Natural killer cell (primary cell): ENCODE results near the gene CHMP2A. TPM values are rescaled to one million over a fixed set of nuclear protein-coding genes. Genes with fewer than 3 reads are reported as not detected.
A peak's percentile ranks its signal among the peaks of the same experiment; 100 is the strongest.

Source experiments
- ATAC-seq, 3 donors: fragments of 150-1000 bp in 2 of 3; fragments of 200-7000 bp in 1 of 3; cut with Tn5 transposase; 1 replicate in 1 of 3; 2 replicates in 2 of 3; pipeline ENCODE4 v1.10.0; 2021; ENCODE audit warnings: mild to moderate bottlenecking in 2 of 3, moderate library complexity in 2 of 3
- DNase-seq, 2 donors: peaks; one replicate each; pipeline versions ENCODE4 v3.0.0 to v3.0.0-alpha.2; 2013 to 2021; ENCODE audit warnings: mixed read lengths in 1 of 2
- H3K27ac ChIP-seq: one replicate; pipeline ENCODE4 v1.5.1; 2013; ENCODE audit warnings: mild to moderate bottlenecking, low read length
- H3K27me3 ChIP-seq: one replicate; pipeline ENCODE4 v1.6.1; 2013; ENCODE audit warnings: low read length; ENCODE audit not compliant: control insufficient read depth, insufficient read depth
- H3K36me3 ChIP-seq: one replicate; pipeline ENCODE4 v1.6.1; 2013; ENCODE audit warnings: low read length; ENCODE audit not compliant: control insufficient read depth, insufficient read depth
- H3K4me1 ChIP-seq: one replicate; pipeline ENCODE4 v1.6.1; 2013; ENCODE audit warnings: low read length; ENCODE audit not compliant: control insufficient read depth, insufficient read depth
- H3K4me3 ChIP-seq: one replicate; pipeline ENCODE4 v1.5.1; 2013; ENCODE audit warnings: low read length
- H3K9me3 ChIP-seq: one replicate; pipeline ENCODE4 v1.6.1; 2013; ENCODE audit warnings: low read length; ENCODE audit not compliant: control insufficient read depth, insufficient read depth
- H3K27ac Mint-ChIP-seq, 2 donors: one replicate each; pipeline ENCODE4 v1.8.0; 2022; ENCODE audit warnings: mild to moderate bottlenecking in 2 of 2, mixed read lengths in 2 of 2, moderate library complexity in 1 of 2
- H3K27me3 Mint-ChIP-seq, 2 donors: one replicate each; pipeline ENCODE4 v1.8.0; 2022; ENCODE audit warnings: low read depth in 2 of 2, mixed read lengths in 2 of 2
- H3K36me3 Mint-ChIP-seq: one replicate; pipeline ENCODE4 v1.8.0; 2022; ENCODE audit warnings: mixed read lengths
- H3K4me1 Mint-ChIP-seq, 2 donors: one replicate each; pipeline ENCODE4 v1.8.0; 2022; ENCODE audit warnings: mixed read lengths in 2 of 2
- H3K4me3 Mint-ChIP-seq: one replicate; pipeline ENCODE4 v1.8.0; 2022; ENCODE audit warnings: mild to moderate bottlenecking, moderate library complexity, mixed read lengths
- H3K9me3 Mint-ChIP-seq, 2 donors: one replicate each; pipeline ENCODE4 v1.8.0; 2022; ENCODE audit warnings: mixed read lengths in 2 of 2
- CTCF ChIP-seq: fragments of 200-600 bp; IDR thresholded peaks from one replicate; pipeline ENCODE4 v1.8.0; 2022; ENCODE audit warnings: antibody characterized with exemption
- WGBS: methylation state at CpG from one replicate; pipeline ENCODE4 v1.1.7; 2013; ENCODE audit warnings: missing lambda C conversion rate; ENCODE audit not compliant: insufficient coverage; 5-methylcytosine and 5-hydroxymethylcytosine counted together
- intact Hi-C: fragments of 100-400 bp; cut with micrococcal nuclease; formaldehyde crosslinking; loops from one replicate; pipeline ENCODE4 v1.14.2; 2022
- total RNA-seq, 4 donors: library from RNA; stranded (reverse); fragments of 120-200 nt in 1 of 4; gene quantifications; one replicate each; pipeline versions ENCODE4 v1.2.3 to v1.2.4, GENCODE V29; 2013 to 2022

The CHMP2A gene
- total RNA-seq, 3 donors from 2014 or later (not counting 1 experiment from before 2014, with no cell fraction given) = 82.7 to 95.7 (median 94.7) TPM

GRCh38 chr19:58550362-58551122 is 4.4 kb downstream of the CHMP2A start:
- no peak overlapping the region for H3K27ac ChIP-seq
- TF ChIP-seq CTCF = no peak
- no peak overlapping the region for H3K4me3 ChIP-seq
- Mint-ChIP-seq H3K9me3 (no peaks in the 10 kb centered on the region), H3K4me1 (peaks cover 36 to 44% of the 10 kb centered on the region in 2 donors), H3K27ac (peak overlapping the region; percentile 16 to 44), H3K4me3 (no peak overlapping the region), H3K27me3 (no peaks in the 10 kb centered on the region), H3K36me3 (no peaks in the 10 kb centered on the region)
- intact Hi-C loops = no loop called here
- no peaks in the 10 kb centered on the region for H3K27me3 ChIP-seq
- DNase-seq = peak in 1 of 2 donors; percentile 16
- peaks cover 72% of the 10 kb centered on the region for H3K36me3 ChIP-seq
- WGBS = 94% methylated on average over 13 of the region's 13 CpGs
- H3K4me1 ChIP-seq = peaks cover 32% of the 10 kb centered on the region
- no peaks in the 10 kb centered on the region for H3K9me3 ChIP-seq
- no peak for ATAC-seq

DNA sequence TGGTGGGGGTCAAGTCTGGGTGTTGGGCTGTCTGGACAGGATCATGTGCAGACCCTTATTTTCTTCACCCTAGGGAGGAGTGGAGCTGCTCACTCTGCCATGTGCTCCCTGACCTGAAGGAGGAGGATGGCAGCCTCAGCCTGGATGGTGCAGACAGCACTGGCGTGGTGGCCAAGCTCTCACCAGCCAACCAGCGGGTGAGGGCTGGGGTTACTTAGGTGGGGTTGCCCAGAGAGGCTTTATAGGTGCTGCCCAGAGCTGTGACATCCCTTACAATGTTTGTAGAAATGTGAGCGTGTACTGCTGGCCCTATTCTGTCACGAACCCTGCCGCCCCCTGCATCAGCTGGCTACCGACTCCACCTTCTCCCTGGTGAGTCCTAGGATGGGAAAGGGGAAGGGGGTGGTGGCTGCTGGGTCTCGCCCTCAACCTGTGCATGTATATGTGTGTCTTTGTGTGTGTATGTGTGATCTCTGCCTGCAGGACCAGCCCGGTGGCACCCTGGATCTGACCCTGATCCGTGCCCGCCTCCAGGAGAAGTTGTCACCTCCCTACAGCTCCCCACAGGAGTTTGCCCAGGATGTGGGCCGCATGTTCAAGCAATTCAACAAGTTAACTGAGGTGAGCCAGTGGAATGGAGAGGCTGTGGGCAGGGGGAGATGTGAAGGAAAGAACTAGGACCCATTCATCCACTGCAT is 5.1 kb downstream of the CHMP2A start:
- Histone ChIP-seq H3K4me1 (peaks cover 34% of the 10 kb centered on the region), H3K27me3 (no peaks in the 10 kb centered on the region), H3K4me3 (no peak overlapping the region), H3K9me3 (no peaks in the 10 kb centered on the region), H3K27ac (no peak overlapping the region), H3K36me3 (peaks cover 72% of the 10 kb centered on the region)
- no peak for TF ChIP-seq CTCF
- Mint-ChIP-seq H3K27ac (no peak overlapping the region), H3K9me3 (no peaks in the 10 kb centered on the region), H3K4me1 (peaks cover 35 to 44% of the 10 kb centered on the region in 2 donors), H3K4me3 (peak overlapping the region; percentile 31), H3K36me3 (no peaks in the 10 kb centered on the region), H3K27me3 (no peaks in the 10 kb centered on the region)
- DNase-seq = no peak
- intact Hi-C loops = no loop called here
- 97% methylated on average over 11 of the region's 11 CpGs for WGBS
- ATAC-seq = no peak

DNA sequence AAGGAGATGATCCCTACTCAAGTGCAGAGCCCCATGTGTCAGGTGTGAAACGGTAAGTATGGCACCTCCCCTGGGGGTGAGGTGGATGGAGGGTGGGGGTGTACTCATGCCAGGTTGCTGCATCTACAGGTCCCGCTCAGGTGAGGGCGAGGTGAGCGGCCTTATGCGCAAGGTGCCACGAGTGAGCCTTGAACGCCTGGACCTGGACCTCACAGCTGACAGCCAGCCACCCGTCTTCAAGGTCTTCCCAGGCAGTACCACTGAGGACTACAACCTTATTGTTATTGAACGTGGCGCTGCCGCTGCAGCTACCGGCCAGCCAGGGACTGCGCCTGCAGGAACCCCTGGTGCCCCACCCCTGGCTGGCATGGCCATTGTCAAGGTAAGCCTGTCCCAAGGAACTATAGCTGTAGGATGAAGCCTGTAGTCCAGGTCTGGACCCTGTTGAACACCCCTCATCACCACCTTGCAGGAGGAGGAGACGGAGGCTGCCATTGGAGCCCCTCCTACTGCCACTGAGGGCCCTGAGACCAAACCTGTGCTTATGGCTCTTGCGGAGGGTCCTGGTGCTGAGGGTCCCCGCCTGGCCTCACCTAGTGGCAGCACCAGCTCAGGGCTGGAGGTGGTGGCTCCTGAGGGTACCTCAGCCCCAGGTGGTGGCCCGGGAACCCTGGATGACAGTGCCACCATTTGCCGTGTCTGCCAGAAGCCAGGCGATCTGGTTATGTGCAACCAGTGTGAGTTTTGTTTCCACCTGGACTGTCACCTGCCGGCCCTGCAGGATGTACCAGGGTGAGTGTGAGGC is 5.8 kb downstream of the CHMP2A start:
- ATAC-seq (no peak), DNase-seq (peak in 1 of 2 donors; percentile 17)
- TF ChIP-seq CTCF = no peak
- H3K27ac ChIP-seq = no peak overlapping the region
- peaks cover 72% of the 10 kb centered on the region for H3K36me3 ChIP-seq
- no peaks in the 10 kb centered on the region for H3K27me3 ChIP-seq
- Mint-ChIP-seq H3K27ac (no peak overlapping the region), H3K36me3 (no peaks in the 10 kb centered on the region), H3K4me1 (peaks cover 31 to 40% of the 10 kb centered on the region in 2 donors), H3K9me3 (no peaks in the 10 kb centered on the region), H3K4me3 (no peak overlapping the region), H3K27me3 (no peaks in the 10 kb centered on the region)
- H3K9me3 ChIP-seq = no peaks in the 10 kb centered on the region
- intact Hi-C loops = no loop called here
- H3K4me1 ChIP-seq = peaks cover 27% of the 10 kb centered on the region
- H3K4me3 ChIP-seq = no peak overlapping the region
- WGBS = 95% methylated on average over 20 of the region's 20 CpGs
